Measurements from ENCODE around the gene KRT83. TPM values are rescaled to one million over a fixed set of nuclear protein-coding genes. Genes with fewer than 3 reads are reported as not detected.
"Not testable (repeated sequence)": the region's sequence is repeated elsewhere in the genome, so short reads cannot be mapped to it uniquely, and the experiment has no call there.

KRT83 gene
- total and polyA plus RNA-seq, 2 of the 13 experiments (the other 11 are each of a cell fraction or from before 2014, with no cell fraction given), result not detected

DNA sequence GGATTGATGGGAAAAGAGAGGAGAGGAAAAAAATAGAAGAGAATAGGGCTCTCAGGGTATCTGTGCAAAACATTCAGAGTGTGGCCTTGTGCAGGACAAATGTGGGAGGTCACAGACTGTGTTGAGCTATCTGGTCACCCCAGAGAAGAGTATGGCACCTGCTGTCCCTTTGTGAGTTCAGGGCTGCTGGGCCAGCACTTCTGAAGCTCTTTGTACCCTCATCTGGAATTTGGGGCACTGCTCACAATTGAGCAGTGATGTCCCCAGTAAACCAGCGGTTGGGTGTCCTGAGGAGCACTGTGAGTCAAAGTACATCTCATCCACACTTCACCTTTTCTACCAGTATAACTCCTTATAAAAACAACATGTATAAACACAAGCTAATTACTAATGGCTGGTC, 27.3 kb downstream of the KRT83 start (continued):
- TF ChIP-seq, protein P1, sequence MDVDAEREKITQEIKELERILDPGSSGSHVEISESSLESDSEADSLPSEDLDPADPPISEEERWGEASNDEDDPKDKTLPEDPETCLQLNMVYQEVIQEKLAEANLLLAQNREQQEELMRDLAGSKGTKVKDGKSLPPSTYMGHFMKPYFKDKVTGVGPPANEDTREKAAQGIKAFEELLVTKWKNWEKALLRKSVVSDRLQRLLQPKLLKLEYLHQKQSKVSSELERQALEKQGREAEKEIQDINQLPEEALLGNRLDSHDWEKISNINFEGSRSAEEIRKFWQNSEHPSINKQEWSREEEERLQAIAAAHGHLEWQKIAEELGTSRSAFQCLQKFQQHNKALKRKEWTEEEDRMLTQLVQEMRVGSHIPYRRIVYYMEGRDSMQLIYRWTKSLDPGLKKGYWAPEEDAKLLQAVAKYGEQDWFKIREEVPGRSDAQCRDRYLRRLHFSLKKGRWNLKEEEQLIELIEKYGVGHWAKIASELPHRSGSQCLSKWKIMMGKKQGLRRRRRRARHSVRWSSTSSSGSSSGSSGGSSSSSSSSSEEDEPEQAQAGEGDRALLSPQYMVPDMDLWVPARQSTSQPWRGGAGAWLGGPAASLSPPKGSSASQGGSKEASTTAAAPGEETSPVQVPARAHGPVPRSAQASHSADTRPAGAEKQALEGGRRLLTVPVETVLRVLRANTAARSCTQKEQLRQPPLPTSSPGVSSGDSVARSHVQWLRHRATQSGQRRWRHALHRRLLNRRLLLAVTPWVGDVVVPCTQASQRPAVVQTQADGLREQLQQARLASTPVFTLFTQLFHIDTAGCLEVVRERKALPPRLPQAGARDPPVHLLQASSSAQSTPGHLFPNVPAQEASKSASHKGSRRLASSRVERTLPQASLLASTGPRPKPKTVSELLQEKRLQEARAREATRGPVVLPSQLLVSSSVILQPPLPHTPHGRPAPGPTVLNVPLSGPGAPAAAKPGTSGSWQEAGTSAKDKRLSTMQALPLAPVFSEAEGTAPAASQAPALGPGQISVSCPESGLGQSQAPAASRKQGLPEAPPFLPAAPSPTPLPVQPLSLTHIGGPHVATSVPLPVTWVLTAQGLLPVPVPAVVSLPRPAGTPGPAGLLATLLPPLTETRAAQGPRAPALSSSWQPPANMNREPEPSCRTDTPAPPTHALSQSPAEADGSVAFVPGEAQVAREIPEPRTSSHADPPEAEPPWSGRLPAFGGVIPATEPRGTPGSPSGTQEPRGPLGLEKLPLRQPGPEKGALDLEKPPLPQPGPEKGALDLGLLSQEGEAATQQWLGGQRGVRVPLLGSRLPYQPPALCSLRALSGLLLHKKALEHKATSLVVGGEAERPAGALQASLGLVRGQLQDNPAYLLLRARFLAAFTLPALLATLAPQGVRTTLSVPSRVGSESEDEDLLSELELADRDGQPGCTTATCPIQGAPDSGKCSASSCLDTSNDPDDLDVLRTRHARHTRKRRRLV (CRISPR knock-in tag; IDR thresholded peaks at IDR 0.05), result no peak

DNA sequence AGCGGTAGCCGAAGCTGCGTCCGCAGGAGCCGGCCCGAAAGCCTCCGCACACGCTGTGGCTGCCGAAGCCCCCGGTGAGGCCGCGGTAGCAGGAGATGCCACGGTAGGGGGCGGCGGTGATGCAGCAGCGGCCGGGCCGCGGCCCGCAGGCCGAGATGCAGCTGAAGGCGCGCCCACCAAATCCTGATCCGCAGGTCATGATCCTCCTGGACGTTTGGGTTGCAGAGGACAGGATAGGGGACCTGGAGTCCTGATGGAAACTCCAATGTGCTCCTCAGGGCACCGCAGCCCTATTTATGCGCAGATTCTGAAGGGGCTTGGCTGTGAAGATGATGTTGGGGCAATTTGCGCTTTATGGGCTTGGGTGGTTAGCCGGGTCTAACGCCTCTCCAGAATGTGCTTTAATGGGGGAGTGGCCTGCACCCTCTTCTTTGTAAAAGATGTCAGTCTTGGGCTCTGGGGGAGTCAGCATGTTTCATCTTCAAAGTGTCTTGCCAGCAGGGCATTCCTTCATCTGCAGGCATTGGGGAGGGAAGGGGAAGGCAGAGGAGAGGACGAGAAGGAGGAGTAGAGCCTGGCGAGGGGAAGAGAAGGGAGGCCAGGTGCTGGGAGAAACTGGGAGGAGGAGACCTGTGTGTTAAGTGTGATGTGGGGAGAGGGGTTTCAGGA, 29.8 kb downstream of the KRT83 start, which contains the start of gene KRT81:
Gene KRT81 (minus strand): TSS at position 268 of the 669 bp plus-strand sequence. CDS start 69 bp downstream, at position 199.
- no peaks in the 10 kb centered on the region for H4K20me1 ChIP-seq (ENCODE audit: insufficient read depth, low read length)
- no peak within 1 kb of the TSS for H3K4me3 ChIP-seq (replicated peaks in 1 of 3; ENCODE audit: insufficient read depth in 1 of 3, low read depth in 2 of 3, low read length in 3 of 3)
- WGBS (ENCODE audit: low lambda C conversion rate), result 4% methylated on average over 2 of the region's 32 CpGs
- no peak for ATAC-seq
- in situ Hi-C loops (cut with HindIII; ENCODE audit: extremely low pct_ligation_motif_present, low pct_unique_long_range_greater_than_20kb), result no loop called here
- no peak within 1 kb of the TSS for H2AFZ ChIP-seq (ENCODE audit: low read length)
- H3K4me1 ChIP-seq (ENCODE audit: insufficient read depth, low read length), result no peaks in the 10 kb centered on the region
- TF ChIP-seq LCORL (IDR thresholded peaks at IDR 0.05), result no peak
- TF ChIP-seq LCORL (CRISPR knock-in tag; IDR thresholded peaks at IDR 0.05), result no peak
- TF ChIP-seq POLR2AphosphoS2 (IDR thresholded peaks at IDR 0.05; ENCODE audit: low read depth, low read length), result no peak
- TF ChIP-seq HMGXB4 (CRISPR knock-in tag; IDR thresholded peaks at IDR 0.05; ENCODE audit: borderline replicate concordance in 1 of 2, low read depth in 1 of 2), result no peak
- H3K9me3 ChIP-seq (ENCODE audit: low read length), result no peaks in the 10 kb centered on the region
- ChIA-PET CTCF (ENCODE audit: low intra/inter-chr PET ratio, low total read pairs) (no interaction called here), POLR2A (no interaction called here)
- H3K27ac ChIP-seq (ENCODE audit: extremely low read length, insufficient read depth, low read length), result no peak within 1 kb of the TSS
- H3K36me3 ChIP-seq (replicated peaks in 1 of 2; ENCODE audit: control insufficient read depth in 1 of 2, insufficient read depth in 2 of 2, low read length in 2 of 2), result no peaks in the 10 kb centered on the region
- H3K4me2 ChIP-seq (ENCODE audit: low read depth, low read length), result no peak within 1 kb of the TSS
- no peaks in the 10 kb centered on the region for H3K79me2 ChIP-seq (ENCODE audit: insufficient read depth, low read length)
- no peak for FAIRE-seq
- BruUV-seq (replicated peaks), result no TSS peak
- intact Hi-C loops (cut with micrococcal nuclease; ENCODE audit: unreplicated experiment), result no loop called here
- DNase-seq (ENCODE audit: low spot score), result no peak
- H3K9ac ChIP-seq (ENCODE audit: insufficient read depth, low read depth, low read length), result no peak within 1 kb of the TSS
- H3K27me3 ChIP-seq (ENCODE audit: control insufficient read depth in 1 of 2, insufficient read depth in 2 of 2, low read length in 2 of 2), result peaks cover 2 to 6% of the 10 kb centered on the region in 2 experiments; a peak in 1 of 5 replicates

DNA sequence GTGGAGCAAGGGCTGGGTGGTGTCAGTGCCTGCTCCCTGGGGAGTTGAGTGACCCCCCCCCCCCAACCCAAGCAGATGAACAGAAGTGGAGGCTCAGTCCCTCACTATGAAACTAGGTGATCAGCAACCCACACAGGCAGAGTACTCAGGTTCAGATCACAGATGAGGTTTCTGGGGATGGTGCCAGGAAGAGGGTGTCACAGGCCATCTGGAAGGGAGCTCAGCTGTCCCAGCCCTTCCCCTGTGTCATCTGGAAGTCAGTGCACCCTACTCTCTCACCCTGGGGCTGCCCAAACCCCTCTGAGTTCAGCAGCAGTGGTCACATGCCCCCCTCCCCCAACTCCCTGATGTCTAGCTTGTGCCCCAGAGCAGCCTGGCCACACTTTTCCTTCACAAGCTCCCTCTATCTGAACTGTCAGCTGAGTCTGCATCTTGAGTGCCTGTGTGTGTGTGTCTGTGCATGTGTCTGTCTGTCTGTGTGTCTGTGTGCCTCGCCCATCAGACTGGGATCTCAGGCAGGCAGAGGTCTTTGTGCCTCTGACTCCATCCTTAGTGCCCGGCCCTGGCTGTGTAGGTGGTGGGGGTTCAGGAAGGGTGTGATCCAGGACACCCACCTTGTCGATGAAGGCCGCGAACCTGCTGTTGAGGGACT, 30.6 kb downstream of the KRT83 start:
- H4K20me1 ChIP-seq (ENCODE audit: insufficient read depth, low read length); H3K27ac ChIP-seq (ENCODE audit: extremely low read length, insufficient read depth, low read length); H3K9me3 ChIP-seq (ENCODE audit: low read length); H3K9ac ChIP-seq (ENCODE audit: insufficient read depth, low read depth, low read length); H3K4me1 ChIP-seq (ENCODE audit: insufficient read depth, low read length); H3K4me3 ChIP-seq (replicated peaks in 1 of 3; ENCODE audit: insufficient read depth in 1 of 3, low read depth in 2 of 3, low read length in 3 of 3); H3K27me3 ChIP-seq (ENCODE audit: control insufficient read depth in 1 of 2, insufficient read depth in 2 of 2, low read length in 2 of 2); intact Hi-C loops (cut with micrococcal nuclease; ENCODE audit: unreplicated experiment); ATAC-seq; DNase-seq (ENCODE audit: low spot score); CTCF ChIA-PET (ENCODE audit: low intra/inter-chr PET ratio, low total read pairs); H2AFZ ChIP-seq (ENCODE audit: low read length); H3K79me2 ChIP-seq (ENCODE audit: insufficient read depth, low read length); POLR2A ChIA-PET; H3K36me3 ChIP-seq (replicated peaks in 1 of 2; ENCODE audit: control insufficient read depth in 1 of 2, insufficient read depth in 2 of 2, low read length in 2 of 2); H3K4me2 ChIP-seq (ENCODE audit: low read depth, low read length); FAIRE-seq; in situ Hi-C loops (cut with HindIII; ENCODE audit: extremely low pct_ligation_motif_present, low pct_unique_long_range_greater_than_20kb); BruUV-seq (replicated peaks): not testable (repeated sequence)
- WGBS (ENCODE audit: low lambda C conversion rate), result no CpG with 5 or more reads among the region's 5 CpGs

All from HepG2 (cell line).